H9 (cell line): ENCODE measurements around the gene C1RL. TPM values are rescaled to one million over a fixed set of nuclear protein-coding genes. Genes with fewer than 3 reads are reported as not detected.
A peak's percentile ranks its signal among the peaks of the same experiment; 100 is the strongest.

Experiments used
- DNase-seq: peaks from one replicate; pipeline ENCODE4 v3.0.0-alpha.2; 2017
- H2AFZ ChIP-seq: one replicate; pipeline ENCODE4 v1.6.1; 2013; ENCODE audit warnings: mild to moderate bottlenecking, low read length, control low read depth, moderate library complexity
- H2AK5ac ChIP-seq: 2 replicates; pipeline ENCODE4 v1.6.1; 2013; ENCODE audit warnings: low read length, control low read depth, mixed read lengths; ENCODE audit not compliant: insufficient read length
- H2BK120ac ChIP-seq: one replicate; pipeline ENCODE4 v1.6.1; 2013; ENCODE audit warnings: low read depth, mild to moderate bottlenecking, low read length, control low read depth, inconsistent platforms; ENCODE audit not compliant: poor library complexity, severe bottlenecking
- H2BK12ac ChIP-seq: 2 replicates; pipeline ENCODE4 v1.6.1; 2013; ENCODE audit warnings: low read length, control low read depth, mixed read lengths, low read depth; ENCODE audit not compliant: insufficient read length
- H2BK15ac ChIP-seq: 2 replicates; pipeline ENCODE4 v1.6.1; 2013; ENCODE audit warnings: low read depth, low read length, control low read depth
- H2BK20ac ChIP-seq: one replicate; pipeline ENCODE4 v1.6.1; 2013; ENCODE audit warnings: low read depth, mild to moderate bottlenecking, low read length, control low read depth, inconsistent platforms; ENCODE audit not compliant: poor library complexity, severe bottlenecking
- H2BK5ac ChIP-seq: 2 replicates; pipeline ENCODE4 v1.6.1; 2013; ENCODE audit warnings: low read length, control low read depth, mixed read lengths; ENCODE audit not compliant: insufficient read length
- H3K14ac ChIP-seq: 2 replicates; pipeline ENCODE4 v1.6.1; 2013; ENCODE audit warnings: low read length, control low read depth; ENCODE audit not compliant: insufficient read depth
- H3K18ac ChIP-seq: 2 replicates; pipeline ENCODE4 v1.6.1; 2013; ENCODE audit warnings: low read depth, mild to moderate bottlenecking, mixed read lengths, low read length, control low read depth; ENCODE audit not compliant: insufficient read length
- H3K23ac ChIP-seq: 2 replicates; pipeline ENCODE4 v1.6.1; 2013; ENCODE audit warnings: low read length, control low read depth, mixed read lengths, low read depth; ENCODE audit not compliant: insufficient read length
- H3K23me2 ChIP-seq: 2 replicates; pipeline ENCODE4 v1.6.1; 2013; ENCODE audit warnings: low read depth, mild to moderate bottlenecking, mixed read lengths, low read length, control low read depth; ENCODE audit not compliant: insufficient read length, poor library complexity, severe bottlenecking
- H3K27ac ChIP-seq: 2 replicates; pipeline ENCODE4 v1.5.1; 2013; ENCODE audit warnings: low read length, control low read depth, mixed read lengths, low read depth; ENCODE audit not compliant: insufficient read length
- H3K27me3 ChIP-seq: 2 replicates; pipeline ENCODE4 v1.6.1; 2013; ENCODE audit warnings: low read length, control low read depth, inconsistent platforms; ENCODE audit not compliant: insufficient read depth
- H3K4ac ChIP-seq: 2 replicates; pipeline ENCODE4 v1.6.1; 2013; ENCODE audit warnings: low read depth, mild to moderate bottlenecking, control low read depth, inconsistent platforms, low read length, moderate library complexity
- H3K4me1 ChIP-seq: 2 replicates; pipeline ENCODE4 v1.6.1; 2013; ENCODE audit warnings: low read length, control low read depth, inconsistent platforms; ENCODE audit not compliant: insufficient read depth
- H3K4me2 ChIP-seq: 2 replicates; pipeline ENCODE4 v1.6.1; 2013; ENCODE audit warnings: low read length, control low read depth, mixed read lengths; ENCODE audit not compliant: insufficient read length, insufficient read depth
- H3K56ac ChIP-seq: 2 replicates; pipeline ENCODE4 v1.6.1; 2013; ENCODE audit warnings: low read depth, mild to moderate bottlenecking, mixed read lengths, low read length, control low read depth; ENCODE audit not compliant: insufficient read length
- H3K79me1 ChIP-seq: 2 replicates; pipeline ENCODE4 v1.6.1; 2013; ENCODE audit warnings: low read depth, mild to moderate bottlenecking, moderate library complexity, low read length, control low read depth, inconsistent platforms; ENCODE audit not compliant: insufficient read depth, poor library complexity, severe bottlenecking
- H3K79me2 ChIP-seq: 2 replicates; pipeline ENCODE4 v1.6.1; 2013; ENCODE audit warnings: low read length, control low read depth, inconsistent platforms; ENCODE audit not compliant: insufficient read depth
- H3K9ac ChIP-seq: 2 replicates; pipeline ENCODE4 v1.6.1; 2013; ENCODE audit warnings: low read length, control low read depth, mixed read lengths; ENCODE audit not compliant: insufficient read length; ENCODE audit errors: extremely low read depth
- H3K9me3 ChIP-seq: one replicate; pipeline ENCODE4 v1.6.1; 2013; ENCODE audit warnings: low read depth, low read length, inconsistent platforms; ENCODE audit not compliant: control insufficient read depth
- H3T11ph ChIP-seq: one replicate; pipeline ENCODE4 v1.6.1; 2013; ENCODE audit warnings: mild to moderate bottlenecking, low read length, control low read depth, inconsistent platforms
- H4K20me1 ChIP-seq: one replicate; pipeline ENCODE4 v1.6.1; 2013; ENCODE audit not compliant: control insufficient read depth, insufficient read length, insufficient read depth
- H4K5ac ChIP-seq: 2 replicates; pipeline ENCODE4 v1.6.1; 2013; ENCODE audit warnings: low read depth, mild to moderate bottlenecking, mixed read lengths, low read length, control low read depth; ENCODE audit not compliant: insufficient read length
- H4K8ac ChIP-seq: replicated peaks from 2 replicates; pipeline ENCODE4 v1.6.1; 2013; ENCODE audit warnings: low read length, control low read depth, mixed read lengths, low read depth; ENCODE audit not compliant: insufficient read length
- H4K91ac ChIP-seq: 2 replicates; pipeline ENCODE4 v1.6.1; 2013; ENCODE audit warnings: low read depth, mild to moderate bottlenecking, moderate library complexity, mixed read lengths, low read length, control low read depth; ENCODE audit not compliant: insufficient read length
- H3K27ac Mint-ChIP-seq, 3 experiments: 2 replicates in 2 of 3; 3 replicates in 1 of 3; pipeline ENCODE4 v1.8.0; 2020 to 2021; ENCODE audit warnings: mixed read lengths in 3 of 3, mild to moderate bottlenecking in 1 of 3, moderate library complexity in 1 of 3
- H3K27me3 Mint-ChIP-seq: 2 replicates; pipeline ENCODE4 v1.8.0; 2021; ENCODE audit warnings: low read depth, mild to moderate bottlenecking, moderate library complexity, mixed read lengths
- H3K36me3 Mint-ChIP-seq, 3 experiments: 2 replicates in 2 of 3; 3 replicates in 1 of 3; pipeline ENCODE4 v1.8.0; 2020 to 2021; ENCODE audit warnings: low read depth in 3 of 3, mixed read lengths in 3 of 3; ENCODE audit not compliant: insufficient read depth in 1 of 3
- H3K4me1 Mint-ChIP-seq, 2 experiments: 2 replicates each; pipeline ENCODE4 v1.8.0; 2020; ENCODE audit warnings: mixed read lengths in 2 of 2
- H3K4me3 Mint-ChIP-seq, 2 experiments: 2 replicates in 1 of 2; 3 replicates in 1 of 2; pipeline ENCODE4 v1.8.0; 2020 to 2021; ENCODE audit warnings: mild to moderate bottlenecking in 2 of 2, mixed read lengths in 2 of 2, moderate library complexity in 1 of 2
- H3K9me3 Mint-ChIP-seq, 2 experiments: 2 replicates in 1 of 2; 3 replicates in 1 of 2; pipeline ENCODE4 v1.8.0; 2020; ENCODE audit warnings: mild to moderate bottlenecking in 2 of 2, mixed read lengths in 2 of 2, moderate library complexity in 1 of 2
- CTCF ChIP-seq: fragments of 200-600 bp; sonication (generic); conservative IDR thresholded peaks from 3 replicates; pipeline ENCODE4 v1.8.0; 2021; ENCODE audit warnings: antibody characterized with exemption, mild to moderate bottlenecking
- WGBS: extraction: QIAGEN DNeasy Blood & Tissue Kit; methylation state at CpG from one replicate; pipeline ENCODE4 v1.1.7; 2013; ENCODE audit warnings: missing lambda C conversion rate, low lambda C conversion rate, mixed read lengths; ENCODE audit not compliant: insufficient read length; ENCODE audit errors: extremely low coverage; 5-methylcytosine and 5-hydroxymethylcytosine counted together
- total RNA-seq: library from RNA; stranded (reverse); gene quantifications from 2 replicates; pipeline ENCODE4 v1.2.1, GENCODE V29; 2021

The C1RL gene
- total RNA-seq, 1 experiment from 2014 or later, result 15.1 TPM

- Histone ChIP-seq H3K14ac (no peak overlapping the region), H2BK120ac (no peak overlapping the region), H3K23me2 (peaks cover 17% of the 10 kb centered on the region), H2BK5ac (no peak overlapping the region), H2AFZ (no peak overlapping the region), H2AK5ac (no peak overlapping the region), H2BK20ac (no peak overlapping the region), H3K56ac (no peak overlapping the region), H3K27ac (no peak overlapping the region), H4K91ac (no peak overlapping the region), H2BK15ac (no peak overlapping the region), H3K79me2 (no peaks in the 10 kb centered on the region), H3K9me3 (no peaks in the 10 kb centered on the region), H3K23ac (no peak overlapping the region), H3K9ac (peak overlapping the region; percentile 54), H3K79me1 (no peaks in the 10 kb centered on the region), H3K4me1 (peaks cover 12% of the 10 kb centered on the region; the same call in 1 of the 2 replicates), H3K4ac (no peak overlapping the region), H2BK12ac (no peak overlapping the region), H3K18ac (no peak overlapping the region), H3T11ph (no peak overlapping the region), H3K4me2 (peak overlapping the region; percentile 99), H4K8ac (no peak overlapping the region), H3K27me3 (no peaks in the 10 kb centered on the region; the same call in 1 of the 2 replicates), H4K5ac (no peak overlapping the region), H4K20me1 (peaks cover 2% of the 10 kb centered on the region)
- peak overlapping the region; percentile 9 to 55 (median 37); a peak in 2 of 7 replicates for H3K27ac Mint-ChIP-seq
- H3K36me3 Mint-ChIP-seq, result peaks cover 8 to 23% (median 15%) of the 10 kb centered on the region in 3 experiments; a peak in 6 of 7 replicates
- peak; percentile 10; the same call in 1 of the 3 replicates for TF ChIP-seq CTCF
- DNase-seq, result peak; percentile 89
- H3K27me3 Mint-ChIP-seq, result peaks cover 7% of the 10 kb centered on the region
- no peaks in the 10 kb centered on the region; a peak in 2 of 5 replicates for H3K9me3 Mint-ChIP-seq
- no CpG with 5 or more reads among the region's 32 CpGs for WGBS
- H3K4me1 Mint-ChIP-seq, result peaks cover 30 to 40% of the 10 kb centered on the region in 2 experiments
- peak overlapping the region; percentile 85 to 86 for H3K4me3 Mint-ChIP-seq
Measured at GRCh38 chr12:7130701-7131501, 21.9 kb upstream of the C1RL start.
